ENCODE measurements around the gene CELF2.

CELF2 gene

DNA sequence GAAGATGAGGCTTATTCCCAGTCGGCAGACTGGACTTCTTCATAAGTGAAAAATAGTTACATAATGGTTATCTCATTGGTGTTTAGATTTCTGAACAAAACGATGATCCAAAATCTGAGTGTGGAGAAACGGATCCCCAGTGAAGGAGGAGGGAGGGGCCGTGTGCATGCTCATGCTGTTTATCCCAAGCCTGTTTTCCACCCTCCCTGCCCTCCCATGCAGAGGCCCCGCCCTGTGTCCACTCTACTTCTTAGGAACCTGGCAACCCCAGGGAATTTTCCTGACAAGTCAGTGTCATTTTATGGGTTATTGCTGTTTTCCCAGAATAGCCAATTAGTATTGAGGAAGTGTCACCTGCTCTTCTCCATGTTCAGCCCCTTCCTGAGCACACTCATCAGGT lies 174.0 kb downstream of the CELF2 start (continued):
- TF ChIP-seq, protein P1, sequence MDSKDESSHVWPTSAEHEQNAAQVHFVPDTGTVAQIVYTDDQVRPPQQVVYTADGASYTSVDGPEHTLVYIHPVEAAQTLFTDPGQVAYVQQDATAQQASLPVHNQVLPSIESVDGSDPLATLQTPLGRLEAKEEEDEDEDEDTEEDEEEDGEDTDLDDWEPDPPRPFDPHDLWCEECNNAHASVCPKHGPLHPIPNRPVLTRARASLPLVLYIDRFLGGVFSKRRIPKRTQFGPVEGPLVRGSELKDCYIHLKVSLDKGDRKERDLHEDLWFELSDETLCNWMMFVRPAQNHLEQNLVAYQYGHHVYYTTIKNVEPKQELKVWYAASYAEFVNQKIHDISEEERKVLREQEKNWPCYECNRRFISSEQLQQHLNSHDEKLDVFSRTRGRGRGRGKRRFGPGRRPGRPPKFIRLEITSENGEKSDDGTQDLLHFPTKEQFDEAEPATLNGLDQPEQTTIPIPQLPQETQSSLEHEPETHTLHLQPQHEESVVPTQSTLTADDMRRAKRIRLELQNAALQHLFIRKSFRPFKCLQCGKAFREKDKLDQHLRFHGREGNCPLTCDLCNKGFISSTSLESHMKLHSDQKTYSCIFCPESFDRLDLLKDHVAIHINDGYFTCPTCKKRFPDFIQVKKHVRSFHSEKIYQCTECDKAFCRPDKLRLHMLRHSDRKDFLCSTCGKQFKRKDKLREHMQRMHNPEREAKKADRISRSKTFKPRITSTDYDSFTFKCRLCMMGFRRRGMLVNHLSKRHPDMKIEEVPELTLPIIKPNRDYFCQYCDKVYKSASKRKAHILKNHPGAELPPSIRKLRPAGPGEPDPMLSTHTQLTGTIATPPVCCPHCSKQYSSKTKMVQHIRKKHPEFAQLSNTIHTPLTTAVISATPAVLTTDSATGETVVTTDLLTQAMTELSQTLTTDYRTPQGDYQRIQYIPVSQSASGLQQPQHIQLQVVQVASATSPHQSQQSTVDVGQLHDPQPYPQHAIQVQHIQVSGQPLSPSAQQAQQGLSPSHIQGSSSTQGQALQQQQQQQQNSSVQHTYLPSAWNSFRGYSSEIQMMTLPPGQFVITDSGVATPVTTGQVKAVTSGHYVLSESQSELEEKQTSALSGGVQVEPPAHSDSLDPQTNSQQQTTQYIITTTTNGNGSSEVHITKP (tag by site-specific recombination; IDR thresholded peaks at IDR 0.05) = no peak
- TF ChIP-seq, protein P2, sequence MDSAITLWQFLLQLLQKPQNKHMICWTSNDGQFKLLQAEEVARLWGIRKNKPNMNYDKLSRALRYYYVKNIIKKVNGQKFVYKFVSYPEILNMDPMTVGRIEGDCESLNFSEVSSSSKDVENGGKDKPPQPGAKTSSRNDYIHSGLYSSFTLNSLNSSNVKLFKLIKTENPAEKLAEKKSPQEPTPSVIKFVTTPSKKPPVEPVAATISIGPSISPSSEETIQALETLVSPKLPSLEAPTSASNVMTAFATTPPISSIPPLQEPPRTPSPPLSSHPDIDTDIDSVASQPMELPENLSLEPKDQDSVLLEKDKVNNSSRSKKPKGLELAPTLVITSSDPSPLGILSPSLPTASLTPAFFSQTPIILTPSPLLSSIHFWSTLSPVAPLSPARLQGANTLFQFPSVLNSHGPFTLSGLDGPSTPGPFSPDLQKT (IDR thresholded peaks at IDR 0.05; ENCODE audit: borderline replicate concordance, low read depth, low read length) = no peak
- TF ChIP-seq, protein P3, sequence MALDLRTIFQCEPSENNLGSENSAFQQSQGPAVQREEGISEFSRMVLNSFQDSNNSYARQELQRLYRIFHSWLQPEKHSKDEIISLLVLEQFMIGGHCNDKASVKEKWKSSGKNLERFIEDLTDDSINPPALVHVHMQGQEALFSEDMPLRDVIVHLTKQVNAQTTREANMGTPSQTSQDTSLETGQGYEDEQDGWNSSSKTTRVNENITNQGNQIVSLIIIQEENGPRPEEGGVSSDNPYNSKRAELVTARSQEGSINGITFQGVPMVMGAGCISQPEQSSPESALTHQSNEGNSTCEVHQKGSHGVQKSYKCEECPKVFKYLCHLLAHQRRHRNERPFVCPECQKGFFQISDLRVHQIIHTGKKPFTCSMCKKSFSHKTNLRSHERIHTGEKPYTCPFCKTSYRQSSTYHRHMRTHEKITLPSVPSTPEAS (tag by site-specific recombination; IDR thresholded peaks at IDR 0.05) = no peak
- TF ChIP-seq, protein P4, sequence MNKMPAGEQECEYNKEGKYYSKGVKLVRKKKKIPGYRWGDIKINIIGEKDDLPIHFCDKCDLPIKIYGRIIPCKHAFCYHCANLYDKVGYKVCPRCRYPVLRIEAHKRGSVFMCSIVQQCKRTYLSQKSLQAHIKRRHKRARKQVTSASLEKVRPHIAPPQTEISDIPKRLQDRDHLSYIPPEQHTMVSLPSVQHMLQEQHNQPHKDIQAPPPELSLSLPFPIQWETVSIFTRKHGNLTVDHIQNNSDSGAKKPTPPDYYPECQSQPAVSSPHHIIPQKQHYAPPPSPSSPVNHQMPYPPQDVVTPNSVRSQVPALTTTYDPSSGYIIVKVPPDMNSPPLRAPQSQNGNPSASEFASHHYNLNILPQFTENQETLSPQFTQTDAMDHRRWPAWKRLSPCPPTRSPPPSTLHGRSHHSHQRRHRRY (tag by site-specific recombination; IDR thresholded peaks at IDR 0.05) = no peak
- no peak for TF ChIP-seq ZNF837 (tag by site-specific recombination; IDR thresholded peaks at IDR 0.05)
- no peak for TF ChIP-seq ZNF610 (tag by site-specific recombination; IDR thresholded peaks at IDR 0.05; ENCODE audit: borderline replicate concordance)
- no peak for TF ChIP-seq GLI2 (tag by site-specific recombination; IDR thresholded peaks at IDR 0.05; ENCODE audit: borderline replicate concordance, low read depth)
- TF ChIP-seq ZNF394 (tag by site-specific recombination; IDR thresholded peaks at IDR 0.05; ENCODE audit: borderline replicate concordance) = no peak
- TF ChIP-seq, protein P5, sequence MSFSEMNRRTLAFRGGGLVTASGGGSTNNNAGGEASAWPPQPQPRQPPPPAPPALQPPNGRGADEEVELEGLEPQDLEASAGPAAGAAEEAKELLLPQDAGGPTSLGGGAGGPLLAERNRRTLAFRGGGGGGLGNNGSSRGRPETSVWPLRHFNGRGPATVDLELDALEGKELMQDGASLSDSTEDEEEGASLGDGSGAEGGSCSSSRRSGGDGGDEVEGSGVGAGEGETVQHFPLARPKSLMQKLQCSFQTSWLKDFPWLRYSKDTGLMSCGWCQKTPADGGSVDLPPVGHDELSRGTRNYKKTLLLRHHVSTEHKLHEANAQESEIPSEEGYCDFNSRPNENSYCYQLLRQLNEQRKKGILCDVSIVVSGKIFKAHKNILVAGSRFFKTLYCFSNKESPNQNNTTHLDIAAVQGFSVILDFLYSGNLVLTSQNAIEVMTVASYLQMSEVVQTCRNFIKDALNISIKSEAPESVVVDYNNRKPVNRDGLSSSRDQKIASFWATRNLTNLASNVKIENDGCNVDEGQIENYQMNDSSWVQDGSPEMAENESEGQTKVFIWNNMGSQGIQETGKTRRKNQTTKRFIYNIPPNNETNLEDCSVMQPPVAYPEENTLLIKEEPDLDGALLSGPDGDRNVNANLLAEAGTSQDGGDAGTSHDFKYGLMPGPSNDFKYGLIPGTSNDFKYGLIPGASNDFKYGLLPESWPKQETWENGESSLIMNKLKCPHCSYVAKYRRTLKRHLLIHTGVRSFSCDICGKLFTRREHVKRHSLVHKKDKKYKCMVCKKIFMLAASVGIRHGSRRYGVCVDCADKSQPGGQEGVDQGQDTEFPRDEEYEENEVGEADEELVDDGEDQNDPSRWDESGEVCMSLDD (tag by site-specific recombination; IDR thresholded peaks at IDR 0.05) = no peak

DNA sequence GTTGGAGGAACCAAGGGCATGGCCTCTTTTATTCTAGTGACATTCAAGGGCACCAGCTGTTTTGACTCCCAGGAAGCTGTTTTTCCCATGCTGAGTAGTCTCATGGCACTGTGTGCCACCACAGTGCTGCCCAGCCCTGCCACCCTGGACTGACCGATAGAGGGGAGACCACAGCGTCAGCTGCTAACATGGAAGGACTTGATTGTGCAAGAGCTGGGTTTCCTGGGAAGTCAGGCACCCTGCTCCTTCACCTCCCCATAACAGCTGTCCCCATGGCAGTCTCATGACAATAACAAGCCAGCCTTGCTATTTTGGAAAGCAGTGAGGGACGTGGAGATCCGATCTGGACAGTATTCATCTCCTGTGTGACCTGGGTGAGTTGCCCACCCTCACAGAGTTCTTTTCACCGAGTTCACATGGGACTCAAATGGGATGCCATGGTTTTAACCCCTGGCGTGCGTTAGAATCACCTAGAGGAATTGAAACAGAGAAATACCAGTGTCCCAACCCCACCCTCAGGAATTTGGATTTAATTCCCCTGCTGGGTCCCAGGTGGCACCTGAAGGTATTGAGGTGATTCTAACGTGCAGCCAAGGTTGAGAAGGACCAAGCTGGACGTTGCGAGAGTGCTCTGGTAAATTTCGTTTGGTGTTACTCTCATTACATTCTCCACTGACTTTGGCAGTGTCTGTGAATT lies 174.8 kb downstream of the CELF2 start:
- Histone ChIP-seq H3K9me3 (ENCODE audit: control insufficient read depth, insufficient read depth, low read depth, low read length) (no peaks in the 10 kb centered on the region), H3K27ac (ENCODE audit: extremely low read depth, low read depth, low read length) (no peak overlapping the region), H3K4me3 (ENCODE audit: low read depth, low read length) (no peak overlapping the region), H3K36me3 (ENCODE audit: control insufficient read depth in 2 of 2, insufficient read depth in 1 of 2, low read length in 2 of 2) (no peaks in the 10 kb centered on the region), H3K4me1 (ENCODE audit: control insufficient read depth, insufficient read depth, low read length) (peaks cover 15% of the 10 kb centered on the region)
- POLR2A ChIA-PET = no interaction called here
- CTCF ChIA-PET = interaction anchor here (1.4 kb wide), 1 partner anchor 10 kb away, joined by 4 read pairs; no protein-coding TSS in a partner anchor
- TF ChIP-seq ZNF600 (tag by site-specific recombination; IDR thresholded peaks at IDR 0.05) = no peak
- no peak for TF ChIP-seq ZNF394 (tag by site-specific recombination; IDR thresholded peaks at IDR 0.05; ENCODE audit: borderline replicate concordance)
- TF ChIP-seq GFI1B (tag by site-specific recombination; IDR thresholded peaks at IDR 0.05) = no peak
- TF ChIP-seq ZFP3 (tag by site-specific recombination; IDR thresholded peaks at IDR 0.05; ENCODE audit: low read depth) = no peak
- TF ChIP-seq ZNF239 (tag by site-specific recombination; IDR thresholded peaks at IDR 0.05) = no peak
- TF ChIP-seq, protein P6, sequence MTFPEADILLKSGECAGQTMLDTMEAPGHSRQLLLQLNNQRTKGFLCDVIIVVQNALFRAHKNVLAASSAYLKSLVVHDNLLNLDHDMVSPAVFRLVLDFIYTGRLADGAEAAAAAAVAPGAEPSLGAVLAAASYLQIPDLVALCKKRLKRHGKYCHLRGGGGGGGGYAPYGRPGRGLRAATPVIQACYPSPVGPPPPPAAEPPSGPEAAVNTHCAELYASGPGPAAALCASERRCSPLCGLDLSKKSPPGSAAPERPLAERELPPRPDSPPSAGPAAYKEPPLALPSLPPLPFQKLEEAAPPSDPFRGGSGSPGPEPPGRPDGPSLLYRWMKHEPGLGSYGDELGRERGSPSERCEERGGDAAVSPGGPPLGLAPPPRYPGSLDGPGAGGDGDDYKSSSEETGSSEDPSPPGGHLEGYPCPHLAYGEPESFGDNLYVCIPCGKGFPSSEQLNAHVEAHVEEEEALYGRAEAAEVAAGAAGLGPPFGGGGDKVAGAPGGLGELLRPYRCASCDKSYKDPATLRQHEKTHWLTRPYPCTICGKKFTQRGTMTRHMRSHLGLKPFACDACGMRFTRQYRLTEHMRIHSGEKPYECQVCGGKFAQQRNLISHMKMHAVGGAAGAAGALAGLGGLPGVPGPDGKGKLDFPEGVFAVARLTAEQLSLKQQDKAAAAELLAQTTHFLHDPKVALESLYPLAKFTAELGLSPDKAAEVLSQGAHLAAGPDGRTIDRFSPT (tag by site-specific recombination; IDR thresholded peaks at IDR 0.05) = no peak
- TF ChIP-seq ZNF132 (tag by site-specific recombination; IDR thresholded peaks at IDR 0.05; ENCODE audit: borderline replicate concordance) = no peak
- TF ChIP-seq ZNF133 (tag by site-specific recombination; IDR thresholded peaks at IDR 0.05) = no peak
- TF ChIP-seq, protein P7, sequence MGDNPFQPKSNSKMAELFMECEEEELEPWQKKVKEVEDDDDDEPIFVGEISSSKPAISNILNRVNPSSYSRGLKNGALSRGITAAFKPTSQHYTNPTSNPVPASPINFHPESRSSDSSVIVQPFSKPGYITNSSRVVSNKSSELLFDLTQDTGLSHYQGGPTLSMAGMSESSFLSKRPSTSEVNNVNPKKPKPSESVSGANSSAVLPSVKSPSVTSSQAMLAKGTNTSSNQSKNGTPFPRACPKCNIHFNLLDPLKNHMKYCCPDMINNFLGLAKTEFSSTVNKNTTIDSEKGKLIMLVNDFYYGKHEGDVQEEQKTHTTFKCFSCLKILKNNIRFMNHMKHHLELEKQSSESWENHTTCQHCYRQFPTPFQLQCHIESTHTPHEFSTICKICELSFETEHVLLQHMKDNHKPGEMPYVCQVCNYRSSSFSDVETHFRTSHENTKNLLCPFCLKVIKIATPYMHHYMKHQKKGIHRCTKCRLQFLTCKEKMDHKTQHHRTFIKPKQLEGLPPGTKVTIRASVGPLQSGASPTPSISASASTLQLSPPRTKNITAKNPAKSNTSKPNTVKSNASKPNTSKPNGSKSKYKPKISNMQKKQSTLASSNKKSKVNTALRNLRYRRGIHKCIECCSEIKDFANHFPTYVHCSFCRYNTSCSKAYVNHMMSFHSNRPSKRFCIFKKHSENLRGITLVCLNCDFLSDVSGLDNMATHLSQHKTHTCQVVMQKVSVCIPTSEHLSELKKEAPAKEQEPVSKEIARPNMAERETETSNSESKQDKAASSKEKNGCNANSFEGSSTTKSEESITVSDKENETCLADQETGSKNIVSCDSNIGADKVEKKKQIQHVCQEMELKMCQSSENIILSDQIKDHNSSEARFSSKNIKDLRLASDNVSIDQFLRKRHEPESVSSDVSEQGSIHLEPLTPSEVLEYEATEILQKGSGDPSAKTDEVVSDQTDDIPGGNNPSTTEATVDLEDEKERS (tag by site-specific recombination; IDR thresholded peaks at IDR 0.05) = no peak
- TF ChIP-seq ZNF202 (tag by site-specific recombination; IDR thresholded peaks at IDR 0.05; ENCODE audit: borderline replicate concordance) = no peak
